Body of pancreas (tissue), 4 donors: ENCODE results near the gene GNG14.

Source experiments
- POLR2A ChIP-seq, 3 donors: fragments of 450-650 bp; IDR thresholded peaks; one replicate each; pipeline ENCODE4 v1.6.1; 2016; ENCODE audit warnings: antibody characterized with exemption in 3 of 3, mild to moderate bottlenecking in 2 of 3
- TF ChIP-seq, protein P1 (sequence below), 7 experiments: fragments of 450-650 bp in 4 of 7; fragments of 200-600 bp in 3 of 7; sonication (generic) in 3 of 7; IDR thresholded peaks; one replicate each; pipeline ENCODE4 v1.5.1; 2016 to 2019; ENCODE audit warnings: antibody characterized with exemption in 7 of 7

DNA sequence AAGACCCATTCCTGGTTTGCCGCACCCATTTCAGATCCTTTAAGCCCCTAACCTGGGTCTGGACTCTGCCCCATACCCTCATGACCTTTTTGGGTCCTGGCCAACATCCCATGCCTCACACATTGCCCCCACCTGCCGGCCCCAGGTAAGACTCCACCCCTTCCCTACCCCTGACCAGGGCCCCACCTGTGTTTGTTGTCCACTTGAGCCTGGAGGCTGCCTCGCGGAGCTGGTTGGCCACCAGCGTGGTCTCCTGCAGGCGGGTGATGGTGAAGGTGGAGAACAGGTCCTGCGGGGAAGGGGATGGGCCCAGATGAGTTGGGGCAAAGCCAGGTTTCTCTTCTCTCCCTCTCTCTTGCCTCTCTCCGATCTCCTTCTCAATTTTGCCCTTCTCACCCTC, 40.8 kb upstream of the GNG14 start:
- TF ChIP-seq, protein P1, sequence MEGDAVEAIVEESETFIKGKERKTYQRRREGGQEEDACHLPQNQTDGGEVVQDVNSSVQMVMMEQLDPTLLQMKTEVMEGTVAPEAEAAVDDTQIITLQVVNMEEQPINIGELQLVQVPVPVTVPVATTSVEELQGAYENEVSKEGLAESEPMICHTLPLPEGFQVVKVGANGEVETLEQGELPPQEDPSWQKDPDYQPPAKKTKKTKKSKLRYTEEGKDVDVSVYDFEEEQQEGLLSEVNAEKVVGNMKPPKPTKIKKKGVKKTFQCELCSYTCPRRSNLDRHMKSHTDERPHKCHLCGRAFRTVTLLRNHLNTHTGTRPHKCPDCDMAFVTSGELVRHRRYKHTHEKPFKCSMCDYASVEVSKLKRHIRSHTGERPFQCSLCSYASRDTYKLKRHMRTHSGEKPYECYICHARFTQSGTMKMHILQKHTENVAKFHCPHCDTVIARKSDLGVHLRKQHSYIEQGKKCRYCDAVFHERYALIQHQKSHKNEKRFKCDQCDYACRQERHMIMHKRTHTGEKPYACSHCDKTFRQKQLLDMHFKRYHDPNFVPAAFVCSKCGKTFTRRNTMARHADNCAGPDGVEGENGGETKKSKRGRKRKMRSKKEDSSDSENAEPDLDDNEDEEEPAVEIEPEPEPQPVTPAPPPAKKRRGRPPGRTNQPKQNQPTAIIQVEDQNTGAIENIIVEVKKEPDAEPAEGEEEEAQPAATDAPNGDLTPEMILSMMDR (IDR thresholded peaks at IDR 0.05) = no peak
- TF ChIP-seq POLR2A (IDR thresholded peaks at IDR 0.05) = no peak
